B cell (primary cell): ENCODE data around the gene ZNF18. TPM values are rescaled to one million over a fixed set of nuclear protein-coding genes. Genes with fewer than 3 reads are reported as not detected.

ENCODE experiments used
- ATAC-seq: fragments of 200-7000 bp; cut with Tn5 transposase; one replicate; pipeline ENCODE4 v1.10.0; 2021; ENCODE audit warnings: low read depth, mild to moderate bottlenecking, moderate number of reproducible peaks, moderate library complexity
- CTCF ChIA-PET: fragments of 350-600 bp; sonication (Branson Sonifier 250); formaldehyde crosslinking; loops from one replicate; lab custom pipeline; 2021; ENCODE audit warnings: antibody characterized with exemption, inconsistent platforms; lab: Charles Lee
- POLR2A ChIA-PET: fragments of 350-600 bp; sonication (Branson Sonifier 250); formaldehyde crosslinking; loops from one replicate; lab custom pipeline; 2021; ENCODE audit warnings: antibody characterized with exemption; lab: Charles Lee
- DNase-seq: peaks from one replicate; pipeline ENCODE4 v3.0.0; 2013
- H2AFZ ChIP-seq: 2 replicates; pipeline ENCODE4 v1.6.1; 2012; ENCODE audit warnings: mild to moderate bottlenecking, low read depth, low read length; ENCODE audit not compliant: insufficient read depth, poor library complexity, severe bottlenecking
- H3K27ac ChIP-seq, 2 donors: 1 replicate in 1 of 2; 2 replicates in 1 of 2; pipeline ENCODE4 v1.5.1; 2012 to 2013; ENCODE audit warnings: low read length in 2 of 2, mild to moderate bottlenecking in 2 of 2, moderate library complexity in 1 of 2
- H3K27me3 ChIP-seq, 4 experiments: fragments of 200-600 bp in 1 of 4; sonication (generic) in 1 of 4; replicated peaks in 1 of 4; 1 replicate in 2 of 4; 2 replicates in 2 of 4; pipeline versions ENCODE4 v1.6.1 to v1.7.0; 2013 to 2016; ENCODE audit warnings: low read length in 3 of 4, mild to moderate bottlenecking in 2 of 4, mixed read lengths in 1 of 4, moderate library complexity in 1 of 4; ENCODE audit not compliant: insufficient read depth in 4 of 4, control insufficient read depth in 3 of 4; ENCODE audit errors: control extremely low read depth in 1 of 4
- H3K36me3 ChIP-seq, 2 experiments: replicated peaks in 1 of 2; 1 replicate in 1 of 2; 2 replicates in 1 of 2; pipeline versions ENCODE4 v1.6.1 to v1.7.1; 2013; ENCODE audit warnings: low read length in 1 of 2; ENCODE audit not compliant: insufficient read depth in 2 of 2, control insufficient read depth in 1 of 2; ENCODE audit errors: control extremely low read depth in 1 of 2, extremely low read depth in 1 of 2
- H3K4me1 ChIP-seq, 2 donors: fragments of 200-600 bp in 1 of 2; sonication (generic) in 1 of 2; 1 replicate in 1 of 2; 2 replicates in 1 of 2; pipeline versions ENCODE4 v1.5.1 to v1.6.1; 2013 to 2017; ENCODE audit warnings: low read length in 2 of 2; ENCODE audit not compliant: control insufficient read depth in 2 of 2, insufficient read depth in 2 of 2
- H3K4me2 ChIP-seq: replicated peaks from 2 replicates; pipeline ENCODE3; 2012; ENCODE audit warnings: mild to moderate bottlenecking, low read depth, low read length; ENCODE audit not compliant: poor library complexity, severe bottlenecking
- H3K4me3 ChIP-seq, 5 experiments: fragments of 200-600 bp in 1 of 5; sonication (generic) in 1 of 5; 1 replicate in 3 of 5; 2 replicates in 2 of 5; pipeline versions ENCODE4 v1.5.1 to v1.7.0; 2011 to 2016; ENCODE audit warnings: low read length in 4 of 5, mild to moderate bottlenecking in 4 of 5, low read depth in 2 of 5, control low read depth in 1 of 5, moderate library complexity in 1 of 5; ENCODE audit not compliant: insufficient read depth in 1 of 5; ENCODE audit errors: control extremely low read depth in 1 of 5, extremely low read depth in 1 of 5
- H3K79me2 ChIP-seq: fragments of 200-600 bp; sonication (generic); one replicate; pipeline ENCODE4 v1.6.0; 2016; ENCODE audit warnings: low read length; ENCODE audit not compliant: control insufficient read depth, insufficient read depth
- H3K9ac ChIP-seq: fragments of 200-600 bp; sonication (generic); 2 replicates; pipeline ENCODE4 v1.6.1; 2017; ENCODE audit warnings: mild to moderate bottlenecking, low read length, moderate library complexity
- H3K9me3 ChIP-seq, 3 donors: one replicate each; pipeline versions ENCODE4 v1.6.1 to v1.7.1; 2013; ENCODE audit warnings: low read length in 2 of 3; ENCODE audit not compliant: control insufficient read depth in 2 of 3, insufficient read depth in 1 of 3; ENCODE audit errors: control extremely low read depth in 1 of 3
- H4K20me1 ChIP-seq: 2 replicates; pipeline ENCODE4 v1.6.0; 2012; ENCODE audit warnings: mild to moderate bottlenecking, low read length; ENCODE audit not compliant: insufficient read depth, control insufficient read depth, poor library complexity, severe bottlenecking
- H3K27ac Mint-ChIP-seq: one replicate; pipeline ENCODE4 v1.8.0; 2021; ENCODE audit warnings: mixed read lengths
- H3K27me3 Mint-ChIP-seq: one replicate; pipeline ENCODE4 v1.8.0; 2021; ENCODE audit warnings: mixed read lengths
- H3K4me1 Mint-ChIP-seq: one replicate; pipeline ENCODE4 v1.8.0; 2021; ENCODE audit warnings: mixed read lengths
- H3K4me3 Mint-ChIP-seq: one replicate; pipeline ENCODE4 v1.8.0; 2021; ENCODE audit warnings: mixed read lengths
- H3K9me3 Mint-ChIP-seq: one replicate; pipeline ENCODE4 v1.8.0; 2022; ENCODE audit warnings: mixed read lengths; ENCODE audit not compliant: insufficient read depth
- EZH2 ChIP-seq: IDR thresholded peaks from 2 replicates; pipeline ENCODE4 v1.6.1; 2012; ENCODE audit warnings: borderline replicate concordance, low read depth, mild to moderate bottlenecking, moderate library complexity, low read length; ENCODE audit not compliant: insufficient read depth, poor library complexity, severe bottlenecking
- WGBS: methylation state at CpG from one replicate; pipeline ENCODE4 v1.1.5; 2013; ENCODE audit warnings: missing lambda C conversion rate; ENCODE audit not compliant: insufficient coverage; 5-methylcytosine and 5-hydroxymethylcytosine counted together
- intact Hi-C: fragments of 100-400 bp; cut with micrococcal nuclease; formaldehyde crosslinking; loops from one replicate; pipeline ENCODE4 v1.10.0; 2022
- polyA minus RNA-seq: library from RNA; depleted of rRNA, polyadenylated mRNA; stranded (reverse); fragments of >200 nt; gene quantifications from 2 replicates; pipeline ENCODE4 v1.2.3, GENCODE V29; 2012
- polyA plus RNA-seq: library from polyadenylated mRNA; depleted of rRNA; stranded (reverse); fragments of >200 nt; gene quantifications from 2 replicates; pipeline ENCODE4 v1.2.3, GENCODE V29; 2012
- total RNA-seq, 2 donors: library from RNA; stranded (reverse); fragments of 120-200 nt in 1 of 2; gene quantifications; 1 replicate in 1 of 2; 2 replicates in 1 of 2; pipeline versions ENCODE4 v1.2.3 to v1.2.4, GENCODE V29; 2013 to 2022
- TF ChIP-seq, protein P1 (sequence below): fragments of 200-600 bp; IDR thresholded peaks from one replicate; pipeline ENCODE4 v1.8.0; 2022; ENCODE audit warnings: antibody characterized with exemption, mild to moderate bottlenecking

The ZNF18 gene, protein sequence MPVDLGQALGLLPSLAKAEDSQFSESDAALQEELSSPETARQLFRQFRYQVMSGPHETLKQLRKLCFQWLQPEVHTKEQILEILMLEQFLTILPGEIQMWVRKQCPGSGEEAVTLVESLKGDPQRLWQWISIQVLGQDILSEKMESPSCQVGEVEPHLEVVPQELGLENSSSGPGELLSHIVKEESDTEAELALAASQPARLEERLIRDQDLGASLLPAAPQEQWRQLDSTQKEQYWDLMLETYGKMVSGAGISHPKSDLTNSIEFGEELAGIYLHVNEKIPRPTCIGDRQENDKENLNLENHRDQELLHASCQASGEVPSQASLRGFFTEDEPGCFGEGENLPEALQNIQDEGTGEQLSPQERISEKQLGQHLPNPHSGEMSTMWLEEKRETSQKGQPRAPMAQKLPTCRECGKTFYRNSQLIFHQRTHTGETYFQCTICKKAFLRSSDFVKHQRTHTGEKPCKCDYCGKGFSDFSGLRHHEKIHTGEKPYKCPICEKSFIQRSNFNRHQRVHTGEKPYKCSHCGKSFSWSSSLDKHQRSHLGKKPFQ
- total RNA-seq (10.5 and 12.0 TPM in 2 replicates), polyA plus RNA-seq (8.9 and 10.8 TPM in 2 replicates), polyA minus RNA-seq (5.9 and 11.4 TPM in 2 replicates)
- 17.8 TPM for total RNA-seq (2013)

DNA sequence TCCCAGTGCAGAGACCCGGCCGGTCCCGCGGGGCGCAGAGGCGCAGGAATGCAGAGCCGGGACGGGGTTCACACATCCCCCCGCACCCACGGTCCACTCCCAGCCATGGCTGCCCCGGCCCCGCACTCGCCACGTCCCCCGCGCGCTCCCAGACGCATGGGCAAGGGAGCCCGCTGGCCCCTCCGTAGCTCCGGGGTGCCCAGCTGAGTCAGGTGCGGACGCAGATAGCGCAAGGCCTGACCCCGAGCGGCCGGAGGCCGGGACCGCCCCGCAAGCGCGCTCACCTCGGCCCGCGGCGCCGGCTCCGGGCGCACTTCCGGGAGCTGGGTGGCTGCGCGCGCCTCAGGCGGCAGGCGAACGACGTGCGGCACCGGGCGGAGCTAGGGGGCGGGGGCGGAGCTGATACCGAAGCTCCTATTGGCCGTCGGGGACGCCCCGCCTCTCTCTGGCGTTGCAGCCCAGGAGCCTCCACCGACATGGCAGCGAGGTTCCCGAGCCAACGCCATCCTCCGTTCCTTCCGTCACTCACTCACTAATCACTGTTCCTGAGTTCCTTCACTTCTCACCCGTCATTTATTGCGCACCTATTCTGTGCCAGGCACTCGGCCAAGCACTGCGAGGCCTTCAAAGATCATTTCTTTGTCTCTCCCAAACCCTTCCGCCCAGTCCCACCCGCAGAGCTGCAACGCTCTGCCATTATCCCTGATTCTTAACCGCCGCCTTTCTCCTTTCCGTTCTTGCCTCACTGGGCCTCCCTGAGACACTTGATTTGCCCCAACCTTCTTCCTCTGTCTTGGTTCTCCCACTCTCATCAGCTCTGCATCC, at the start of gene ZNF18:
Gene ZNF18 (minus strand): TSS at position 329 of the 825 bp plus-strand sequence. CDS start 4,646 bp downstream, outside the sequence.
- Histone ChIP-seq H2AFZ (peak within 1 kb of the TSS; percentile 98), H3K9me3 (no peaks in the 10 kb centered on the region), H3K79me2 (peaks cover 22% of the 10 kb centered on the region), H3K36me3 (peaks cover 0 to 1% of the 10 kb centered on the region in 2 experiments), H3K4me3 (peak within 1 kb of the TSS; percentile 58 to 97 (median 92)), H3K27me3 (no peaks in the 10 kb centered on the region), H3K4me1 (peaks cover 5 to 11% of the 10 kb centered on the region in 2 donors), H3K9ac (peak within 1 kb of the TSS; percentile 97), H4K20me1 (no peaks in the 10 kb centered on the region), H3K4me2 (peak within 1 kb of the TSS; percentile 82), H3K27ac (peak within 1 kb of the TSS; percentile 81 to 87)
- ChIA-PET CTCF (interaction anchor here (1.0 to 2.2 kb wide), 5 partner anchors 10 to 1021 kb away, joined by 3 to 21 read pairs (median 3); partner anchors contain the start of genes ELAC2 and MAP2K4), POLR2A (interaction anchor here (0.5 to 2.5 kb wide), 4 partner anchors 10 to 1021 kb away, joined by 4 to 31 read pairs (median 4); partner anchors contain the start of genes ELAC2 and MAP2K4)
- no peak for TF ChIP-seq EZH2
- TF ChIP-seq, protein P1, sequence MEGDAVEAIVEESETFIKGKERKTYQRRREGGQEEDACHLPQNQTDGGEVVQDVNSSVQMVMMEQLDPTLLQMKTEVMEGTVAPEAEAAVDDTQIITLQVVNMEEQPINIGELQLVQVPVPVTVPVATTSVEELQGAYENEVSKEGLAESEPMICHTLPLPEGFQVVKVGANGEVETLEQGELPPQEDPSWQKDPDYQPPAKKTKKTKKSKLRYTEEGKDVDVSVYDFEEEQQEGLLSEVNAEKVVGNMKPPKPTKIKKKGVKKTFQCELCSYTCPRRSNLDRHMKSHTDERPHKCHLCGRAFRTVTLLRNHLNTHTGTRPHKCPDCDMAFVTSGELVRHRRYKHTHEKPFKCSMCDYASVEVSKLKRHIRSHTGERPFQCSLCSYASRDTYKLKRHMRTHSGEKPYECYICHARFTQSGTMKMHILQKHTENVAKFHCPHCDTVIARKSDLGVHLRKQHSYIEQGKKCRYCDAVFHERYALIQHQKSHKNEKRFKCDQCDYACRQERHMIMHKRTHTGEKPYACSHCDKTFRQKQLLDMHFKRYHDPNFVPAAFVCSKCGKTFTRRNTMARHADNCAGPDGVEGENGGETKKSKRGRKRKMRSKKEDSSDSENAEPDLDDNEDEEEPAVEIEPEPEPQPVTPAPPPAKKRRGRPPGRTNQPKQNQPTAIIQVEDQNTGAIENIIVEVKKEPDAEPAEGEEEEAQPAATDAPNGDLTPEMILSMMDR = no peak
- Mint-ChIP-seq H3K4me1 (peaks cover 16% of the 10 kb centered on the region), H3K4me3 (peak within 1 kb of the TSS; percentile 90), H3K27ac (peak within 1 kb of the TSS; percentile 96), H3K9me3 (no peaks in the 10 kb centered on the region), H3K27me3 (no peaks in the 10 kb centered on the region)
- DNase-seq = peak; percentile 96
- 1% methylated on average over 74 of the region's 74 CpGs for WGBS
- intact Hi-C loops = loop anchor here (1.0 to 5.0 kb wide), 4 partner anchors 23 to 1300 kb away; partner anchors contain the start of genes ADPRM, MAP2K4 and SCO1
- ATAC-seq = peak; percentile 95
